ENCODE results near the gene NACC2.

- TF ChIP-seq, protein P1, sequence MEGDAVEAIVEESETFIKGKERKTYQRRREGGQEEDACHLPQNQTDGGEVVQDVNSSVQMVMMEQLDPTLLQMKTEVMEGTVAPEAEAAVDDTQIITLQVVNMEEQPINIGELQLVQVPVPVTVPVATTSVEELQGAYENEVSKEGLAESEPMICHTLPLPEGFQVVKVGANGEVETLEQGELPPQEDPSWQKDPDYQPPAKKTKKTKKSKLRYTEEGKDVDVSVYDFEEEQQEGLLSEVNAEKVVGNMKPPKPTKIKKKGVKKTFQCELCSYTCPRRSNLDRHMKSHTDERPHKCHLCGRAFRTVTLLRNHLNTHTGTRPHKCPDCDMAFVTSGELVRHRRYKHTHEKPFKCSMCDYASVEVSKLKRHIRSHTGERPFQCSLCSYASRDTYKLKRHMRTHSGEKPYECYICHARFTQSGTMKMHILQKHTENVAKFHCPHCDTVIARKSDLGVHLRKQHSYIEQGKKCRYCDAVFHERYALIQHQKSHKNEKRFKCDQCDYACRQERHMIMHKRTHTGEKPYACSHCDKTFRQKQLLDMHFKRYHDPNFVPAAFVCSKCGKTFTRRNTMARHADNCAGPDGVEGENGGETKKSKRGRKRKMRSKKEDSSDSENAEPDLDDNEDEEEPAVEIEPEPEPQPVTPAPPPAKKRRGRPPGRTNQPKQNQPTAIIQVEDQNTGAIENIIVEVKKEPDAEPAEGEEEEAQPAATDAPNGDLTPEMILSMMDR (IDR thresholded peaks at IDR 0.05 in 2 of 3, conservative IDR thresholded peaks at IDR 0.05 in 1 of 3; ENCODE audit: control insufficient read depth in 2 of 3, extremely low read depth in 1 of 3, insufficient read depth in 1 of 3, low read depth in 3 of 3, low read length in 3 of 3): no peak
- TF ChIP-seq BCL3 (IDR thresholded peaks at IDR 0.05; ENCODE audit: borderline replicate concordance, insufficient read depth, low read depth, low read length, poor library complexity, severe bottlenecking): no peak
- no peak for TF ChIP-seq EZH2 (IDR thresholded peaks at IDR 0.05; ENCODE audit: borderline replicate concordance, control insufficient read depth, low read depth, low read length)
- no peak for TF ChIP-seq BACH1 (IDR thresholded peaks at IDR 0.05; ENCODE audit: borderline replicate concordance)
- no peak for TF ChIP-seq POLR2AphosphoS5 (IDR thresholded peaks at IDR 0.05; ENCODE audit: low read length)
- TF ChIP-seq, protein P2, sequence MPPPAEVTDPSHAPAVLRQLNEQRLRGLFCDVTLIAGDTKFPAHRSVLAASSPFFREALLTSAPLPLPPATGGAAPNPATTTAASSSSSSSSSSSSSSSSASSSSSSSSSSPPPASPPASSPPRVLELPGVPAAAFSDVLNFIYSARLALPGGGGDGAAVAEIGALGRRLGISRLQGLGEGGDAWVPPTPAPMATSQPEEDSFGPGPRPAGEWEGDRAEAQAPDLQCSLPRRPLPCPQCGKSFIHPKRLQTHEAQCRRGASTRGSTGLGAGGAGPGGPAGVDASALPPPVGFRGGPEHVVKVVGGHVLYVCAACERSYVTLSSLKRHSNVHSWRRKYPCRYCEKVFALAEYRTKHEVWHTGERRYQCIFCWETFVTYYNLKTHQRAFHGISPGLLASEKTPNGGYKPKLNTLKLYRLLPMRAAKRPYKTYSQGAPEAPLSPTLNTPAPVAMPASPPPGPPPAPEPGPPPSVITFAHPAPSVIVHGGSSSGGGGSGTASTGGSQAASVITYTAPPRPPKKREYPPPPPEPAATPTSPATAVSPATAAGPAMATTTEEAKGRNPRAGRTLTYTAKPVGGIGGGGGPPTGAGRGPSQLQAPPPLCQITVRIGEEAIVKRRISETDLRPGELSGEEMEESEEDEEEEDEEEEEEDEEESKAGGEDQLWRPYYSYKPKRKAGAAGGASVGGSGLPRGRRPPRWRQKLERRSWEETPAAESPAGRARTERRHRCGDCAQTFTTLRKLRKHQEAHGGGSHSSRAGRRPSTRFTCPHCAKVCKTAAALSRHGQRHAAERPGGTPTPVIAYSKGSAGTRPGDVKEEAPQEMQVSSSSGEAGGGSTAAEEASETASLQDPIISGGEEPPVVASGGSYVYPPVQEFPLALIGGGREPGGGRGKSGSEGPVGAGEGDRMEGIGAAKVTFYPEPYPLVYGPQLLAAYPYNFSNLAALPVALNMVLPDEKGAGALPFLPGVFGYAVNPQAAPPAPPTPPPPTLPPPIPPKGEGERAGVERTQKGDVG (CRISPR knock-in tag; IDR thresholded peaks at IDR 0.05): no peak
- TF ChIP-seq POLR2AphosphoS2 (IDR thresholded peaks at IDR 0.05; ENCODE audit: low read depth, low read length): no peak
- TF ChIP-seq RAD21 (IDR thresholded peaks at IDR 0.05; ENCODE audit: insufficient read depth, low read depth, low read length): no peak
- no peak for TF ChIP-seq ATF3 (IDR thresholded peaks at IDR 0.05; ENCODE audit: borderline replicate concordance, extremely low read depth, low read depth, low read length)
- TF ChIP-seq CEBPZ (IDR thresholded peaks at IDR 0.05; ENCODE audit: low read depth, low read length): no peak
- no peak for TF ChIP-seq POLR2A (IDR thresholded peaks at IDR 0.05; ENCODE audit: low read depth, low read length)
- TF ChIP-seq MTA2 (IDR thresholded peaks at IDR 0.05; ENCODE audit: low read depth): no peak
These were observed 76.6 kb downstream of the NACC2 start for GRCh38 chr9:136018257-136019031.

Data from GM12878 (cell line).